GM12874 (cell line): ENCODE data around the gene MRPS15.

Experiments used
- TF ChIP-seq, protein P1 (sequence below): IDR thresholded peaks from 2 replicates; pipeline ENCODE4 v1.5.1; 2011; ENCODE audit warnings: low read depth, mild to moderate bottlenecking, control low read depth, low read length, moderate library complexity; ENCODE audit not compliant: insufficient read depth

MRPS15 gene

DNA sequence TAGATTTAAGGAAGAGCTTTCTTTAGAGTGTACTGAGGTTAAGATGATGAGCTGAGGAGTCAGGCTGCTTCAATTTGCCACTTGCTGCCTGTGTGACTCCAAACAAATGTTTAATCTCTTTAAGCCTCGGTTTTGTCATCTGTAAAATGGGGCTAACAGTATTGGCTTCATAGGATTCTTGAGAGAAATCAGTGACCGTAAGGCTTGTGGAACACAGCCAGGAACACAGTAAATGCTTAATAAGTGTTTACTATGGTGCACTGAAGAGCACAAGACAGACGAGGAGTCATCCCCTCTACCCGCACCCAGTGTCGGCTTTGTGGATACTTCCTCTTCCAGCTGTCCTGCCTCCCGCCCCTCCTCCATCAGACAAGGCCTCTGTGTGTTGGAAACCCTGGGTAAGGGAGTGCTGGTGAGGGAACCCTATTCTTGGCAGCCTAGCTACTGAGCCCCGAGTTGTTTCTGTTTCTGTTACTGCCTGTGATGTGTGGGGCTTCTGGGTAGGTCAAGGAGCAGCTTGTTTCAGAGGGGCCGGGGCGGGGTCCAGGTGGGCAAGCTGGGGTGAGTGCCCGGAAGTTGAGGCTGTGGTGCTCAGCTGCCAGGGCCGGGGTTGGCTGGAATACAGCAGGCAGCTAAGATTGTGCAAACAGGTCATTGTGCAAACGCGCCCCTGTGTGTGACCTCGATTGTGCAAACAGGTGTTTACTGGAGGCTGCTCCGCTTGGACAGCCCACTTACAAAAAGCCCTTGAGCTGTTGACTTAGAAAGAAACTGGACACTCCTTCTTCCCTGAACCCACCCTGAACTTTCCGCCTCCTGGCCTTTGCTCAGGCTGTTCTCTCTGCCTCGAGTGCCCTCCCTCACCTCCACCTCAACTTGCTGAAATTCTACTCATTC is 22.5 kb upstream of the MRPS15 start:
- TF ChIP-seq, protein P1, sequence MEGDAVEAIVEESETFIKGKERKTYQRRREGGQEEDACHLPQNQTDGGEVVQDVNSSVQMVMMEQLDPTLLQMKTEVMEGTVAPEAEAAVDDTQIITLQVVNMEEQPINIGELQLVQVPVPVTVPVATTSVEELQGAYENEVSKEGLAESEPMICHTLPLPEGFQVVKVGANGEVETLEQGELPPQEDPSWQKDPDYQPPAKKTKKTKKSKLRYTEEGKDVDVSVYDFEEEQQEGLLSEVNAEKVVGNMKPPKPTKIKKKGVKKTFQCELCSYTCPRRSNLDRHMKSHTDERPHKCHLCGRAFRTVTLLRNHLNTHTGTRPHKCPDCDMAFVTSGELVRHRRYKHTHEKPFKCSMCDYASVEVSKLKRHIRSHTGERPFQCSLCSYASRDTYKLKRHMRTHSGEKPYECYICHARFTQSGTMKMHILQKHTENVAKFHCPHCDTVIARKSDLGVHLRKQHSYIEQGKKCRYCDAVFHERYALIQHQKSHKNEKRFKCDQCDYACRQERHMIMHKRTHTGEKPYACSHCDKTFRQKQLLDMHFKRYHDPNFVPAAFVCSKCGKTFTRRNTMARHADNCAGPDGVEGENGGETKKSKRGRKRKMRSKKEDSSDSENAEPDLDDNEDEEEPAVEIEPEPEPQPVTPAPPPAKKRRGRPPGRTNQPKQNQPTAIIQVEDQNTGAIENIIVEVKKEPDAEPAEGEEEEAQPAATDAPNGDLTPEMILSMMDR: no peak

DNA sequence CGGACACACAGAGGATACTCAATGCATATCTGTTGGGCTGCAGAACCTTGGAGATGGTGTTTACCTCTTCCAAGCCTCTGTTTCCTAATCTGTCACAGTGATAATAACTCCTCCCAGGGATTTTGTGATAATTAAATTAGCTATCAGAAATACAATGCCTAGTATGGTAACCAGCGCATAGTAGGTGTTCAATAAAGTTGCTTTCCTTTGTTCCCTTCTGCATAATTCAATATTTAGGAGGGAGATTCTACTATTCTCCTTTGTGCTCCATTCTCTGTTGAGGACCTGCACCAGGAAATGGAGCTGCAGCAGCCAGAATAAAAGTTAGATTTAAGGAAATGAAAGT is 21.9 kb upstream of the MRPS15 start:
- TF ChIP-seq, protein P1: no peak

DNA sequence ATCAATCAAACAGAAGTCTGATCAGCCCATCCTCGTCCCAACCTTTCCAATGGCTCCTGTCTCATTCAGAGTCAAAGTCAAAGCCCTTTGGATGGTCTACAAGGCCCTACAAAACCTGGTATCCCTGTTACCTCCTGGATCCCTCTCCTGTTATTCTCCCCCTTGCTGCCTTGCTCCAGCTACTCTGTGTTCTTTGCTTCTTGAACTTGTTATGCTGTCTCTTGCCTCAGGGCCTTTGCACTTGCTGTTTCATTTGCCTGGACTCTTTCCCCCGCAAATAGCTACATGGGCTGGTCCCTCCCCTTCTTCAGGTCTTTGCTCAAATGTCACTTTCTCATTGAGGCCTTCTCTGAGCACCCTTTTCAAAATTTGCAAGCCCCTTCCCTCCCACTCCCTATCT is 19.9 kb upstream of the MRPS15 start:
- TF ChIP-seq, protein P1: no peak

DNA sequence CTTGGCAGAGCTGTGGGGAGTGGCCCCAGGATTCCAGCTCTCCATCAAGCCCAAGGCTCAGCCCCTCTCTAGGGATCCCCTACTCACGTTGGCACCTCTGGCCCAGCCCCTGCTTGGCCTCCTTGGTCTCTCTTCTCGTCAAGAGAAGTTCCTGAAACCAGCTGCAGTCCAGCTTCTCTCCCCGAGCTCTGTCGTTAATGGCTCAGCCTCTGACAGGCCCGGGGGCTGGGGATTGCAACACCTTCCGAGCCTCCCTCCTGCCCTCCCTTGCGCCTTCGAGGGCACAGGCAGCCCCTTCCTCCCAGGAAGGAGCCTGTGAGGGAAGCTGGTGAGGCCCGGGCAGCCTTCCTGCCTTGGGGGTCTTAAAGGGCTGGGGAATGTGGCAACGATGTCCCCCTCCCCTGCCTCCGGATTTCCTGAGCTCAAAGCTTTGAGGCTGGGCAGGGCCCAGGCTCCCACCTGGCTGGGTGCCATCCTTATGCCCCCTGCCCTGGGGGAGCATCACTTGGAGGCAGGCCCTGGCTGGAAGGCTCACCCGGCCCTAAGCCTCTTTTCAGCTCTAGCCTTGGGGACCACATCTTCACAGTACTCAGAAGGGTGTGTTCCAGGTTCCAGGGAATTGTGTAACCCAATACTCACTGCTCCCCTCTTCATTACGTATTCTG is 18.7 kb upstream of the MRPS15 start, which contains the start of gene CSF3R:
Gene CSF3R (minus strand): TSS at position 190 of the 665 bp plus-strand sequence. CDS start 3,417 bp downstream, outside the sequence.
- TF ChIP-seq, protein P1: no peak

DNA sequence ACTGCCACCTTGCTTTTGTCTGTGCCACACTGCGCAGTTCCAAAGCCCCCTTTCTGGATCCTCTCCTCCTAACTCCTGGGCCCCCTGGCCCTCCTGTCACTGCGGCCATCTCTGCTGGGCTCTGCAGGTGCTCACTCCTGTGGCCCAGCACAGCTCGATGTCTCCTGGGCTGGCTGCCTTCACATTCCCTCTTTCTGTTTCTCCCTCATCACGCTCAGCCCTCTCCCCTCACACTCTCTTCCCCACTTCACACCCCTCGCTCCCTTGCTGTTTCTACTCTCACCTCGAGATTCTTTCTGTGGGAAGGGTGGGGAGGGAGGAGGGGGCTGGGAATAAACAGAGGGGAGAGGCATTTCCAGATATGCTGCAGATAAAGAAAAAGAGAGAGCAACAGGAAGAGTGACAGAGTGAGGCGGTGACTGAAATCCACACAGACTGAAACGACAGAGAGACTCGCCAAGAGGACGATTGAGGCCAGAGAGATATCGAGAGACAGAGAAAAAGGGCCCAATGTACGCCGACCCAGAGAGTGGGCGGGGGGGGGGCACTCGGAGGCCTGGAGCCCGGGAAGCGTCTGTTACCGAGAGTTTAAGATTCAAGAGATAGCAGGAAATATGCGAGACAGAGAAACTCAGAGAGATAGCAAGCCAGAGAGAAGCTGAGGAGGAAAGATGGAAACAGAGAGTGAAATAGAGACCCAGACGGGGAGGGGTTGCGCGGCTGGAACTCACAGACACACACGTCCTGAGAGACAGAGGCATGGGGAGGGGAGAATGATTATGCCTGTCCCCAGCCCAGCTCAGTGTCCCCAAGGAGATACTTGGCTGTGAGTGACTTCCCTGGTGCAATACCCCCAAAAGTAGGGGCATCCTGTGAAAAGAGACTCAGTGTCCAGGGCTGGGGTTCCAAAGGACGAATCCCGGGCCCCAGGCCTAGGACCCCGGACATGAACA is 17.9 kb upstream of the MRPS15 start:
- TF ChIP-seq, protein P1: no peak

DNA sequence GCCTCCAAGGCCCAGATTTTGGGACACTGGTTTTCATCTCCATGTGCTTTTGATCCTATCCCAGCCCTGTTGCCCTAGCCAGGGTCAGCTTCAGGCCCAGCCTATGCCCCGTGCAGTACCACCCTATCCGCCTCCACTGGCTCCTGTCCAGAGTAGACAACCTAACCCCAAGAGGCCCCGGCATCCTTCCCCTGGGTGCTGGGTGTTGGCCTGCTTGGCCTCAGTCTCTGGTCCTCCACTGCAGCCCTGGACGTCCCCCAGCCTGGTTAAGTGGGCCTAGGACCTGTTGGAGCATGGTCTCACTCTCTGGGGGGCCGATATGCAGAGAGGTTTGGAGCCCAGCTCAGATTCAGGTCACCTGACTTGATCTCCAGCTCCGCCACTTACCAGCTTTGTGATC is 16.9 kb upstream of the MRPS15 start:
- TF ChIP-seq, protein P1: no peak
